Lower leg skin (tissue), 3 donors: Measurements from ENCODE around the gene TRAPPC12.

ENCODE experiments used
- POLR2A ChIP-seq, 2 donors: fragments of 450-650 bp; IDR thresholded peaks; one replicate each; pipeline ENCODE4 v1.6.1; 2016 to 2017; ENCODE audit warnings: antibody characterized with exemption in 2 of 2, mild to moderate bottlenecking in 1 of 2, moderate library complexity in 1 of 2
- TF ChIP-seq, protein P1 (sequence below), 3 donors: fragments of 450-650 bp; IDR thresholded peaks; one replicate each; pipeline ENCODE4 v1.5.1; 2016; ENCODE audit warnings: antibody characterized with exemption in 3 of 3, mild to moderate bottlenecking in 3 of 3, moderate library complexity in 2 of 3

- TF ChIP-seq POLR2A (IDR thresholded peaks at IDR 0.05) = no peak
- TF ChIP-seq, protein P1, sequence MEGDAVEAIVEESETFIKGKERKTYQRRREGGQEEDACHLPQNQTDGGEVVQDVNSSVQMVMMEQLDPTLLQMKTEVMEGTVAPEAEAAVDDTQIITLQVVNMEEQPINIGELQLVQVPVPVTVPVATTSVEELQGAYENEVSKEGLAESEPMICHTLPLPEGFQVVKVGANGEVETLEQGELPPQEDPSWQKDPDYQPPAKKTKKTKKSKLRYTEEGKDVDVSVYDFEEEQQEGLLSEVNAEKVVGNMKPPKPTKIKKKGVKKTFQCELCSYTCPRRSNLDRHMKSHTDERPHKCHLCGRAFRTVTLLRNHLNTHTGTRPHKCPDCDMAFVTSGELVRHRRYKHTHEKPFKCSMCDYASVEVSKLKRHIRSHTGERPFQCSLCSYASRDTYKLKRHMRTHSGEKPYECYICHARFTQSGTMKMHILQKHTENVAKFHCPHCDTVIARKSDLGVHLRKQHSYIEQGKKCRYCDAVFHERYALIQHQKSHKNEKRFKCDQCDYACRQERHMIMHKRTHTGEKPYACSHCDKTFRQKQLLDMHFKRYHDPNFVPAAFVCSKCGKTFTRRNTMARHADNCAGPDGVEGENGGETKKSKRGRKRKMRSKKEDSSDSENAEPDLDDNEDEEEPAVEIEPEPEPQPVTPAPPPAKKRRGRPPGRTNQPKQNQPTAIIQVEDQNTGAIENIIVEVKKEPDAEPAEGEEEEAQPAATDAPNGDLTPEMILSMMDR (IDR thresholded peaks at IDR 0.05) = no peak
Measured at GRCh38 chr2:3503046-3503445, 123.6 kb downstream of the TRAPPC12 start.
